Hepatocyte (in vitro differentiated cells): ENCODE data around the gene APBA1.

Experiments
- EZH2 ChIP-seq: fragments of 200-600 bp; sonication (generic); IDR thresholded peaks from 2 replicates; pipeline ENCODE4 v1.6.1; 2016; ENCODE audit warnings: antibody characterized with exemption, mild to moderate bottlenecking, borderline replicate concordance
- TF ChIP-seq, protein P1 (sequence below): fragments of 200-600 bp; sonication (generic); IDR thresholded peaks from 2 replicates; pipeline ENCODE4 v1.5.1; 2016; ENCODE audit warnings: antibody characterized with exemption, mild to moderate bottlenecking; ENCODE audit not compliant: poor library complexity

DNA sequence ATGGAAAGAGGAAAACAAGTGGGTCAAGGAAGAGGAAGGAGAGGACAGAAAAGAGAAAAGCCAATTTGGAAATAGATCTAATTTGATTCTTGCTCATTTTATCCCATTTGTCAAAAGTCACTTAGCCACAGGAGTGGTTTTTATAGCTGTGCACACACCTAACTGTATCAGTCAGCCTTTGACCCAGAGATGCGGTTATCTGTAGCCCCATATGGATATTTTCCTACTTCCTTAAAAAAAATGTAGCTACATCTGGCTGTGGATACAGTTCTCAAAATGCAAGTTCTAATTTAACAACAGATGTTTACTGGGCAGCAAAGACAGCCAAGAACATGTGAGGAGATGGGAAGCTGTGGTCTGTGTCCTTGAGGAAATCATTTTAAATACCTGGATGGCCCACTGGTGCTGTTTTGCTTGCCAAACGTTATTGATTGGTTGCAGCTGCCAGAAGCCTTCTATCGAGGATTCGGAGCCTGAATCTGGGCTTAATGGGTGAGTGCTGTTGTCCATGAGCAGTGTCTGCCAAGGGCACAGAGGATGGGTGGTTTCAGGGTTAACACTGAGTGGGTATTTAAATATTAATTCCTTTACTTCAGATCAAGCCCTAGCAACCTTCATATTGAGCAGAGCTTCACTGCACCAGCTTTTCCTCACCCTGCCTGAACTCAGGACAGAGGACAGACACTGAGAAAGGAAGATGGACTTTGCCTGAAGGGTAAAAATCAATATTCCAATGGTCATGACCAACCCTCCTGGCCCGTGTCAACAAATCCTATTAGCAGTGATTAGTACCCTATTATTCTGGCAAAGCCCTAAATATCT lies 92.2 kb downstream of the APBA1 start:
- TF ChIP-seq, protein P1, sequence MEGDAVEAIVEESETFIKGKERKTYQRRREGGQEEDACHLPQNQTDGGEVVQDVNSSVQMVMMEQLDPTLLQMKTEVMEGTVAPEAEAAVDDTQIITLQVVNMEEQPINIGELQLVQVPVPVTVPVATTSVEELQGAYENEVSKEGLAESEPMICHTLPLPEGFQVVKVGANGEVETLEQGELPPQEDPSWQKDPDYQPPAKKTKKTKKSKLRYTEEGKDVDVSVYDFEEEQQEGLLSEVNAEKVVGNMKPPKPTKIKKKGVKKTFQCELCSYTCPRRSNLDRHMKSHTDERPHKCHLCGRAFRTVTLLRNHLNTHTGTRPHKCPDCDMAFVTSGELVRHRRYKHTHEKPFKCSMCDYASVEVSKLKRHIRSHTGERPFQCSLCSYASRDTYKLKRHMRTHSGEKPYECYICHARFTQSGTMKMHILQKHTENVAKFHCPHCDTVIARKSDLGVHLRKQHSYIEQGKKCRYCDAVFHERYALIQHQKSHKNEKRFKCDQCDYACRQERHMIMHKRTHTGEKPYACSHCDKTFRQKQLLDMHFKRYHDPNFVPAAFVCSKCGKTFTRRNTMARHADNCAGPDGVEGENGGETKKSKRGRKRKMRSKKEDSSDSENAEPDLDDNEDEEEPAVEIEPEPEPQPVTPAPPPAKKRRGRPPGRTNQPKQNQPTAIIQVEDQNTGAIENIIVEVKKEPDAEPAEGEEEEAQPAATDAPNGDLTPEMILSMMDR, result no peak
- TF ChIP-seq EZH2, result no peak
